Globus pallidus (tissue), 1 donor: ENCODE results near the gene PTPRJ.
A peak's percentile ranks its signal among the peaks of the same experiment; 100 is the strongest.
"Not testable (repeated sequence)": the region's sequence is repeated elsewhere in the genome, so short reads cannot be mapped to it uniquely, and the experiment has no call there.

Source experiments
- DNase-seq: peaks from one replicate; pipeline ENCODE4 v3.0.0-alpha.2; 2015; ENCODE audit warnings: low spot score

Gene PTPRJ

GRCh38 chr11:48018528-48019216 lies 38.3 kb downstream of the PTPRJ start:
- DNase-seq = no peak

- DNase-seq = no peak
These were observed 38.8 kb downstream of the PTPRJ start for GRCh38 chr11:48019217-48019584.

GRCh38 chr11:48019595-48019994 lies 39.2 kb downstream of the PTPRJ start:
- DNase-seq = no peak

GRCh38 chr11:48020092-48020755 lies 39.9 kb downstream of the PTPRJ start:
- no peak for DNase-seq

- DNase-seq = not testable (repeated sequence)
These were observed 41.0 kb downstream of the PTPRJ start for GRCh38 chr11:48021201-48021820.

- no peak for DNase-seq
These were observed 42.1 kb downstream of the PTPRJ start for GRCh38 chr11:48022445-48022844.

- DNase-seq = not testable (repeated sequence)
These were observed 43.2 kb downstream of the PTPRJ start for GRCh38 chr11:48023608-48024007.

- no peak for DNase-seq
These were observed 44.3 kb downstream of the PTPRJ start for GRCh38 chr11:48024635-48025071.

- DNase-seq = no peak
These were observed 45.1 kb downstream of the PTPRJ start for GRCh38 chr11:48025293-48025983.

- no peak for DNase-seq
These were observed 45.6 kb downstream of the PTPRJ start for GRCh38 chr11:48025984-48026340.

- no peak for DNase-seq
These were observed 48.7 kb downstream of the PTPRJ start for GRCh38 chr11:48028914-48029680.

GRCh38 chr11:48029681-48030290 lies 49.4 kb downstream of the PTPRJ start:
- DNase-seq = no peak

GRCh38 chr11:48031602-48032001 lies 51.2 kb downstream of the PTPRJ start:
- DNase-seq = no peak

GRCh38 chr11:48032721-48033120 lies 52.4 kb downstream of the PTPRJ start:
- no peak for DNase-seq

GRCh38 chr11:48033918-48034341 lies 53.6 kb downstream of the PTPRJ start:
- DNase-seq = peak; percentile 63

GRCh38 chr11:48034926-48035871 lies 54.8 kb downstream of the PTPRJ start:
- peak; percentile 94 for DNase-seq

GRCh38 chr11:48036011-48036410 lies 55.7 kb downstream of the PTPRJ start:
- DNase-seq = peak; percentile 71

GRCh38 chr11:48036466-48036865 lies 56.1 kb downstream of the PTPRJ start:
- DNase-seq = no peak

GRCh38 chr11:48037709-48038468 lies 57.5 kb downstream of the PTPRJ start:
- DNase-seq = no peak
